ENCODE data around the gene YPEL3. TPM values are rescaled to one million over a fixed set of nuclear protein-coding genes. Genes with fewer than 3 reads are reported as not detected.
A peak's percentile ranks its signal among the peaks of the same experiment; 100 is the strongest.

YPEL3 gene
- total RNA-seq, 2 donors from 2014 or later = 28.3 to 84.8 TPM

- TF ChIP-seq POLR2A (IDR thresholded peaks at IDR 0.05) (no peak), CTCF (IDR thresholded peaks at IDR 0.05) (no peak)
- intact Hi-C loops (cut with DNase I) = loop anchor here (10.0 kb wide), 1 partner anchor 51 kb away; no protein-coding TSS in a partner anchor
- peaks cover 0 to 3% of the 10 kb centered on the region in 2 donors for H3K36me3 ChIP-seq (replicated peaks in 1 of 2; ENCODE audit: insufficient read depth in 1 of 2, low read depth in 2 of 2)
- no peaks in the 10 kb centered on the region for H3K27me3 ChIP-seq
- WGBS, 2 donors = 85 to 88% methylated on average over 11 to 20 of the region's 20 CpGs
- no peaks in the 10 kb centered on the region for H3K9me3 ChIP-seq
- no peak for DNase-seq
- no peaks in the 10 kb centered on the region for H3K4me1 ChIP-seq
- no peak overlapping the region for H3K4me3 ChIP-seq
- ATAC-seq = no peak
- H3K27ac ChIP-seq = no peak overlapping the region
Measured at GRCh38 chr16:30113711-30114333, 17.8 kb upstream of the YPEL3 start.

GRCh38 chr16:30113031-30113710 is 17.2 kb upstream of the YPEL3 start, which contains the start of gene GDPD3:
Gene GDPD3, minus strand, starts transcription at chr16:30113537. Its CDS starts 59 bp downstream, at chr16:30113478.
- ATAC-seq (no peak), DNase-seq (no peak)
- TF ChIP-seq POLR2A (IDR thresholded peaks at IDR 0.05) = no peak
- TF ChIP-seq CTCF (IDR thresholded peaks at IDR 0.05) = no peak
- Histone ChIP-seq H3K4me1 (no peaks in the 10 kb centered on the region), H3K27ac (no peak within 1 kb of the TSS), H3K4me3 (no peak within 1 kb of the TSS), H3K27me3 (no peaks in the 10 kb centered on the region), H3K9me3 (no peaks in the 10 kb centered on the region), H3K36me3 (replicated peaks in 1 of 2; ENCODE audit: insufficient read depth in 1 of 2, low read depth in 2 of 2) (peaks cover 0 to 3% of the 10 kb centered on the region in 2 donors)
- intact Hi-C loops (cut with DNase I) = loop anchor here (10.0 kb wide), 1 partner anchor 52 kb away; no protein-coding TSS in a partner anchor
- 62 to 88% methylated on average over 15 to 20 of the region's 20 CpGs for WGBS, 2 donors

GRCh38 chr16:30112197-30113030 is 16.4 kb upstream of the YPEL3 start:
- H3K4me3 ChIP-seq = no peak overlapping the region
- no peaks in the 10 kb centered on the region for H3K27me3 ChIP-seq
- intact Hi-C loops (cut with DNase I) = loop anchor here (10.0 kb wide), 1 partner anchor 52 kb away; no protein-coding TSS in a partner anchor
- no peaks in the 10 kb centered on the region for H3K4me1 ChIP-seq
- ATAC-seq = peak; percentile 50
- no peaks in the 10 kb centered on the region for H3K9me3 ChIP-seq
- TF ChIP-seq CTCF (IDR thresholded peaks at IDR 0.05) (peak in 6 of 7 experiments; percentile 23 to 50 (median 32)), POLR2A (IDR thresholded peaks at IDR 0.05) (no peak)
- DNase-seq = peak in 3 of 4 donors; percentile 37 to 51 (median 39)
- WGBS, 2 donors = 80 to 86% methylated on average over 20 to 28 of the region's 29 CpGs
- peaks cover 0 to under 1% of the 10 kb centered on the region in 2 donors for H3K36me3 ChIP-seq (replicated peaks in 1 of 2; ENCODE audit: insufficient read depth in 1 of 2, low read depth in 2 of 2)
- H3K27ac ChIP-seq = no peak overlapping the region

- DNase-seq = no peak
- ATAC-seq = no peak
- TF ChIP-seq POLR2A (IDR thresholded peaks at IDR 0.05) (no peak), CTCF (IDR thresholded peaks at IDR 0.05) (no peak)
- 74 to 83% methylated on average over 7 of the region's 7 CpGs for WGBS, 2 donors
- Histone ChIP-seq H3K36me3 (replicated peaks in 1 of 2; ENCODE audit: insufficient read depth in 1 of 2, low read depth in 2 of 2) (no peaks in the 10 kb centered on the region), H3K9me3 (no peaks in the 10 kb centered on the region), H3K4me3 (no peak overlapping the region), H3K27me3 (no peaks in the 10 kb centered on the region), H3K4me1 (no peaks in the 10 kb centered on the region), H3K27ac (no peak overlapping the region)
- intact Hi-C loops (cut with DNase I) = loop anchor here (10.0 kb wide), 1 partner anchor 54 kb away; no protein-coding TSS in a partner anchor
Measured at GRCh38 chr16:30110661-30111060, 14.6 kb upstream of the YPEL3 start.

Measured in body of pancreas (tissue), 4 donors.